ENCODE measurements around the gene ISX. TPM values are rescaled to one million over a fixed set of nuclear protein-coding genes. Genes with fewer than 3 reads are reported as not detected.

The ISX gene
- total and polyA plus RNA-seq, 2 donors (not counting 1 experiment from before 2014, with no cell fraction given): not detected

GRCh38 chr22:35064664-35065063, 1.3 kb upstream of the ISX start:
- Histone ChIP-seq H3K9me3 (ENCODE audit: control insufficient read depth, insufficient read depth, low read depth, low read length) (no peaks in the 10 kb centered on the region), H3K36me3 (ENCODE audit: control insufficient read depth, insufficient read depth, low read length) (no peaks in the 10 kb centered on the region), H4K20me1 (ENCODE audit: control insufficient read depth, extremely low read depth, insufficient read depth, low read length) (no peaks in the 10 kb centered on the region), H2AFZ (ENCODE audit: low read length) (no peak overlapping the region), H3K4me3 (replicated peaks in 1 of 4; ENCODE audit: control extremely low read depth in 1 of 4, insufficient read depth in 1 of 4, low read depth in 3 of 4, low read length in 4 of 4) (no peak overlapping the region), H3K79me2 (ENCODE audit: control insufficient read depth, insufficient read depth, low read length) (no peaks in the 10 kb centered on the region), H3K9ac (ENCODE audit: insufficient read depth, low read length) (no peak overlapping the region), H3K27me3 (ENCODE audit: control insufficient read depth, insufficient read depth, low read length) (no peaks in the 10 kb centered on the region), H3K4me1 (ENCODE audit: control insufficient read depth, extremely low read depth, insufficient read depth, low read length) (no peaks in the 10 kb centered on the region), H3K4me2 (ENCODE audit: extremely low read depth, insufficient read depth, low read length) (no peak overlapping the region), H3K27ac (ENCODE audit: insufficient read depth, low read length) (no peak overlapping the region)
- TF ChIP-seq CTCF (conservative IDR thresholded peaks at IDR 0.05 in 1 of 2, IDR thresholded peaks at IDR 0.05 in 1 of 2; ENCODE audit: low read depth in 1 of 2, low read length in 2 of 2): no peak
- no peak for TF ChIP-seq EZH2 (IDR thresholded peaks at IDR 0.05; ENCODE audit: low read length, missing control alignments)
- DNase-seq (ENCODE audit: low read depth in 2 of 2): no peak

- no peak overlapping the region for H3K27ac ChIP-seq (ENCODE audit: insufficient read depth, low read length)
- no peaks in the 10 kb centered on the region for H3K4me1 ChIP-seq (ENCODE audit: control insufficient read depth, extremely low read depth, insufficient read depth, low read length)
- H2AFZ ChIP-seq (ENCODE audit: low read length): no peak overlapping the region
- no peaks in the 10 kb centered on the region for H3K9me3 ChIP-seq (ENCODE audit: control insufficient read depth, insufficient read depth, low read depth, low read length)
- DNase-seq (ENCODE audit: low read depth in 2 of 2): no peak
- H3K27me3 ChIP-seq (ENCODE audit: control insufficient read depth, insufficient read depth, low read length): no peaks in the 10 kb centered on the region
- H4K20me1 ChIP-seq (ENCODE audit: control insufficient read depth, extremely low read depth, insufficient read depth, low read length): no peaks in the 10 kb centered on the region
- H3K79me2 ChIP-seq (ENCODE audit: control insufficient read depth, insufficient read depth, low read length): no peaks in the 10 kb centered on the region
- TF ChIP-seq EZH2 (IDR thresholded peaks at IDR 0.05; ENCODE audit: low read length, missing control alignments) (no peak), CTCF (conservative IDR thresholded peaks at IDR 0.05 in 1 of 2, IDR thresholded peaks at IDR 0.05 in 1 of 2; ENCODE audit: low read depth in 1 of 2, low read length in 2 of 2) (no peak)
- no peak overlapping the region for H3K4me2 ChIP-seq (ENCODE audit: extremely low read depth, insufficient read depth, low read length)
- no peaks in the 10 kb centered on the region for H3K36me3 ChIP-seq (ENCODE audit: control insufficient read depth, insufficient read depth, low read length)
- H3K4me3 ChIP-seq (replicated peaks in 1 of 4; ENCODE audit: control extremely low read depth in 1 of 4, insufficient read depth in 1 of 4, low read depth in 3 of 4, low read length in 4 of 4): no peak overlapping the region
- H3K9ac ChIP-seq (ENCODE audit: insufficient read depth, low read length): no peak overlapping the region
These were observed 775 bp upstream of the ISX start for GRCh38 chr22:35065183-35065582.

- Histone ChIP-seq H3K4me2 (ENCODE audit: extremely low read depth, insufficient read depth, low read length) (no peak overlapping the region), H3K9me3 (ENCODE audit: control insufficient read depth, insufficient read depth, low read depth, low read length) (no peaks in the 10 kb centered on the region), H3K4me1 (ENCODE audit: control insufficient read depth, extremely low read depth, insufficient read depth, low read length) (no peaks in the 10 kb centered on the region), H3K27ac (ENCODE audit: insufficient read depth, low read length) (no peak overlapping the region), H3K27me3 (ENCODE audit: control insufficient read depth, insufficient read depth, low read length) (no peaks in the 10 kb centered on the region), H3K79me2 (ENCODE audit: control insufficient read depth, insufficient read depth, low read length) (no peaks in the 10 kb centered on the region), H2AFZ (ENCODE audit: low read length) (no peak overlapping the region), H3K9ac (ENCODE audit: insufficient read depth, low read length) (no peak overlapping the region), H3K4me3 (replicated peaks in 1 of 4; ENCODE audit: control extremely low read depth in 1 of 4, insufficient read depth in 1 of 4, low read depth in 3 of 4, low read length in 4 of 4) (no peak overlapping the region), H3K36me3 (ENCODE audit: control insufficient read depth, insufficient read depth, low read length) (no peaks in the 10 kb centered on the region), H4K20me1 (ENCODE audit: control insufficient read depth, extremely low read depth, insufficient read depth, low read length) (no peaks in the 10 kb centered on the region)
- no peak for DNase-seq (ENCODE audit: low read depth in 2 of 2)
- TF ChIP-seq CTCF (conservative IDR thresholded peaks at IDR 0.05 in 1 of 2, IDR thresholded peaks at IDR 0.05 in 1 of 2; ENCODE audit: low read depth in 1 of 2, low read length in 2 of 2) (no peak), EZH2 (IDR thresholded peaks at IDR 0.05; ENCODE audit: low read length, missing control alignments) (no peak)
These were observed 810 bp downstream of the ISX start for GRCh38 chr22:35066768-35067167.

Measured in fibroblast of lung (primary cell).